ENCODE results near the gene SLC1A5.
"Not testable (repeated sequence)": the region's sequence is repeated elsewhere in the genome, so short reads cannot be mapped to it uniquely, and the experiment has no call there.

GRCh38 chr19:46822410-46822787, 34.0 kb upstream of the SLC1A5 start:
- TF ChIP-seq EP300, POLR2A, CTCF (IDR thresholded peaks at IDR 0.05): not testable (repeated sequence)

All from tibial nerve (tissue), 4 donors.